GM13976 (cell line): ENCODE data around the gene EGF.
"Not testable (repeated sequence)": the region's sequence is repeated elsewhere in the genome, so short reads cannot be mapped to it uniquely, and the experiment has no call there.

ENCODE experiments used
- DNase-seq: peaks from one replicate; pipeline ENCODE4 v3.0.0; 2012; ENCODE audit warnings: low spot score
- in situ Hi-C: fragments of 300-500 bp; cut with MboI; formaldehyde crosslinking; loops from one replicate; pipeline ENCODE4 v1.12.0; 2022; ENCODE audit warnings: low sequenced_read_pairs, mixed read lengths, inconsistent platforms; ENCODE audit not compliant: unreplicated experiment
- TF ChIP-seq, protein P1 (sequence below): IDR thresholded peaks from 2 replicates; pipeline ENCODE4 v1.5.1; 2012; ENCODE audit warnings: borderline replicate concordance, mild to moderate bottlenecking; ENCODE audit not compliant: insufficient read depth; ENCODE audit errors: extremely low read depth, missing control alignments, control extremely low read depth

Gene EGF

DNA sequence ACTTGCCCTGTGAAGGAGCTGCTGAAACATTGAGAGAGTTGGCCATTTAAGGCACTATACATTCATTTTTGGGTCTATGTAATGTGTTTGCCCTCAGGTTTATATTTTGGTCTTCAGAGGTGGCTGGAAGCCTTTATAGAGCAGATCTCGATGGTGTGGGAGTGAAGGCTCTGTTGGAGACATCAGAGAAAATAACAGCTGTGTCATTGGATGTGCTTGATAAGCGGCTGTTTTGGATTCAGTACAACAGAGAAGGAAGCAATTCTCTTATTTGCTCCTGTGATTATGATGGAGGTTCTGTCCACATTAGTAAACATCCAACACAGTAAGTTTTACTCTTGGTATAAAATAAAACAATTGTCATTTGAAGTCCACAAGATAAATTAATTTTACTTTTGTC is 31.1 kb downstream of the EGF start:
- in situ Hi-C loops = no loop called here
- TF ChIP-seq, protein P1, sequence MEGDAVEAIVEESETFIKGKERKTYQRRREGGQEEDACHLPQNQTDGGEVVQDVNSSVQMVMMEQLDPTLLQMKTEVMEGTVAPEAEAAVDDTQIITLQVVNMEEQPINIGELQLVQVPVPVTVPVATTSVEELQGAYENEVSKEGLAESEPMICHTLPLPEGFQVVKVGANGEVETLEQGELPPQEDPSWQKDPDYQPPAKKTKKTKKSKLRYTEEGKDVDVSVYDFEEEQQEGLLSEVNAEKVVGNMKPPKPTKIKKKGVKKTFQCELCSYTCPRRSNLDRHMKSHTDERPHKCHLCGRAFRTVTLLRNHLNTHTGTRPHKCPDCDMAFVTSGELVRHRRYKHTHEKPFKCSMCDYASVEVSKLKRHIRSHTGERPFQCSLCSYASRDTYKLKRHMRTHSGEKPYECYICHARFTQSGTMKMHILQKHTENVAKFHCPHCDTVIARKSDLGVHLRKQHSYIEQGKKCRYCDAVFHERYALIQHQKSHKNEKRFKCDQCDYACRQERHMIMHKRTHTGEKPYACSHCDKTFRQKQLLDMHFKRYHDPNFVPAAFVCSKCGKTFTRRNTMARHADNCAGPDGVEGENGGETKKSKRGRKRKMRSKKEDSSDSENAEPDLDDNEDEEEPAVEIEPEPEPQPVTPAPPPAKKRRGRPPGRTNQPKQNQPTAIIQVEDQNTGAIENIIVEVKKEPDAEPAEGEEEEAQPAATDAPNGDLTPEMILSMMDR = no peak
- DNase-seq = no peak

DNA sequence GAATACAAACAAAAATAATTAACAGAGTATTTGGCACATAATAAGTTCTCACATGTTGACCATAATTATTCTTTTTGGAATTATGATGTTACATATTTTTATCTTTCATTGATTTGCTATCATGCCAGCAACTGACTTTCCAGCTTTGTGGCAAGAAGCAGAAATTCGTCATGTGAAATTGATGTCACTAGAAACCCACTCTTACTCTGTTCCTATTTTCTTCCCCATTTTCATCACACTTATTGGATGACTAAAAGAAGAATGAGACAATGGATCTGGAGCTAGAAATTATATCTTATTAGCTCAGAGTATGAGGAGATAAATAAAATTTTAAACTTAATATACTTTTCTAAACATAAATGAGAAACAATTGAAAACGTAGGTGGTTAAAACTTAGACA is 31.9 kb downstream of the EGF start:
- TF ChIP-seq, protein P1 = no peak
- DNase-seq = no peak
- in situ Hi-C loops = no loop called here

DNA sequence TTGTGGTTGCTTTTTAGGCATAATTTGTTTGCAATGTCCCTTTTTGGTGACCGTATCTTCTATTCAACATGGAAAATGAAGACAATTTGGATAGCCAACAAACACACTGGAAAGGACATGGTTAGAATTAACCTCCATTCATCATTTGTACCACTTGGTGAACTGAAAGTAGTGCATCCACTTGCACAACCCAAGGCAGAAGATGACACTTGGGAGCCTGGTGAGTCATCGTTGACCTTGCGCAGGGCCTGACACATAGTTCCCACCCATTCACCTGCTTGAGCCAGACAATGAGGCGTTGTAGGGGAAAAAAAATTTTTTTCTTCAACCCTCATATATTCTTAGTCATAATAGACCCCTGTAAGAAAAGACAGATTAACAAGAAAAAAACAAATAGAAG is 32.4 kb downstream of the EGF start:
- in situ Hi-C loops = no loop called here
- DNase-seq = no peak
- TF ChIP-seq, protein P1 = no peak

DNA sequence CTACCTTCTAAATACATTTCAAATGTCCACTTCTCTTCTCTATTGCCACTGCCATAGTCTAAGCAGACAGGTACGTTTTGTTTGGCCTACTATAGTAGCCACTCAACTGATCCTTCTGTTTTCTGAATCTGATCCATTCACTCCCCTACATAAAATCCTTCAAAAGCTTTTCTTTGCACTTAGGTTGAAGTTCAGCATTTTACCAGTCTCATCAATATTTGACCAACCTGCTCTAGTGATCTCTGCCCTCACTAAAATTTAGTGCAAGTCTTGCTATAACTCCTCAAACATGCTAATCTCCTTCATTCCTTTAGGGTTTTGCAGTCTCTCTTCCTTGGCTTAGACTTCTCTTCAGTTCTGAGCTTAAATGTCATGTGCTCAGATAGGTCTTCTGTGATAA is 33.4 kb downstream of the EGF start:
- in situ Hi-C loops = no loop called here
- no peak for DNase-seq

DNA sequence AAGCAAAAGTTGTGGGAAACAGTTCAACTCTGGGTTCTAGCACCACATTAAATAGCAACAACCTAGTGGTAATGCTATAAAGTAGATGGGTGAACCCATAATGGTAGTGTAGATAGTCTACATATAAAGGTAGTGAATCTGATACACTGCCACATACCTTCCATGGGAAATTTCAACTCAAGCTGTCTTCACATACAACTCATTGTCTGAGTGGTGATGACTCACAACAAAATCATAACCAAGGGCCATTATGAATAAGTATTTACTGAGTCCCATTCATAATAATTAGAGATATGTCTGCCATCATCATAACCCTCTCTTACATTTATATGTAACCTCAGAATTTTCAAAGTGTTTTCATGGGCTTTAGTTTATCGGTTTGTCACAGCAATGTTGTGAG is 34.8 kb downstream of the EGF start:
- in situ Hi-C loops = no loop called here
- no peak for DNase-seq
- TF ChIP-seq, protein P1 = no peak

More for the DNA sequence above, 33.4 kb downstream of the EGF start:
- TF ChIP-seq, protein P1 = no peak

DNA sequence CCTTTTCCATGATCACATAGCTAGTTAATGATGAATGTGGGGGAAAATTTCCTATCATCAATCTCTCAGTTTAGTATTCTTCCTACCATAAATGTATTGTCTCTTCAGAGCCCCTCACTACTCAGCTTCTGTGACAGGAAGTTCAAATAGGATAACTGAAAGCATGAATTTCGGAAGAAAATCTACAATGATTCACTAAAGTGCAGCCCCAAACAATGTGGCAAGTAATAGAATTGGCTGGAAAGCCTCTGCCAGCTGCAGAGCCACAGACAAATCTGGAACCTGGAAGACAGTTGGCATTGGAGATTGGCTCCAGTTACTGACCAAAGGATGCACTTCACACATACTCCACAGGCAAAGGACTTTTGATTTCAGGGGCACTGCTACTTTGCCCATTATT is 35.2 kb downstream of the EGF start:
- in situ Hi-C loops = no loop called here
- TF ChIP-seq, protein P1 = no peak
- no peak for DNase-seq

DNA sequence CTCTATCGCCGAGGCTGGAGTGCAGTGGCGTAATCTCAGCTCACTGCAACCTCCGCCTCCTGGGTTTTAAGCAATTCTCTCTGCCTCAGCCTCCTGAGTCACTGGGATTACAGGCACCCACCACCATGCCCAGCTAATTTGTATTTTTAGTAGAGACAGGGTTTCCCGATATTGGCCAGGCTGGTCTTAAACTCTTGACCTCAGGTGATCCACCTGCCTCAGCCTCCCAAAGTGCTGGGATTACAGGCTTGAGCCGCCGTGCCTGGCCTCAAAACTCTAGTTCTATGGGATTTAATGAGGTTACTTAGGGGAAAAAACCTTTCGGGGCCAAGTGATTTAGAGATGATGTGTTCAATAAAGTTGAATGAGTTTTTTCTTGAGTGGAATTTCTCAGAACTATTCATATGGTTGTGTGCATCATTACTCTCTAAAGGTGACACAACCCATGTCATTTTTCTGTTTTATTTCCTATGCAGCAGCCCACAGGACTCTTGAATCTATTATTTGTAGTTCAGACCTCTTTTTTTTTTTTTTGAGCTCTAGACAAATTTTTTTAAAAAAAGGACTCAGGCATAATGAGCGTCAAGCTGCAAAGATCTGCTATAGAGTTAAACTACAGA is 36.5 kb downstream of the EGF start:
- DNase-seq, in situ Hi-C loops: not testable (repeated sequence)
